BLaER1 treated with 17β-estradiol and CSF1 and Interleukin-3, amounts not matched to agents 10 nM and 100 nM (cell line): Measurements from ENCODE around the gene PGM5.
"Not testable (repeated sequence)": the region's sequence is repeated elsewhere in the genome, so short reads cannot be mapped to it uniquely, and the experiment has no call there.

ENCODE experiments used
- H3K27ac ChIP-seq, 11 experiments: shearing (Covaris generic); formaldehyde crosslinking; 2 replicates each; pipeline ENCODE4 v1.8.1; 2022
- H3K27me3 ChIP-seq, 11 experiments: shearing (Covaris generic); formaldehyde crosslinking; 2 replicates each; pipeline ENCODE4 v1.8.1; 2022
- H3K36me3 ChIP-seq, 11 experiments: shearing (Covaris generic); formaldehyde crosslinking; 2 replicates each; pipeline ENCODE4 v1.8.1; 2022
- H3K4me1 ChIP-seq, 10 experiments: shearing (Covaris generic); formaldehyde crosslinking; 2 replicates each; pipeline ENCODE4 v1.8.1; 2022
- H3K4me2 ChIP-seq, 11 experiments: shearing (Covaris generic); formaldehyde crosslinking; 2 replicates each; pipeline ENCODE4 v1.8.1; 2022
- H3K4me3 ChIP-seq, 10 experiments: shearing (Covaris generic); formaldehyde crosslinking; 2 replicates each; pipeline ENCODE4 v1.8.1; 2022
- H3K9ac ChIP-seq, 11 experiments: shearing (Covaris generic); formaldehyde crosslinking; 2 replicates each; pipeline ENCODE4 v1.8.1; 2022
- H3K9me3 ChIP-seq, 11 experiments: shearing (Covaris generic); formaldehyde crosslinking; replicated peaks in 1 of 11; 2 replicates each; pipeline ENCODE4 v1.8.1; 2022
- H4K20me1 ChIP-seq, 11 experiments: shearing (Covaris generic); formaldehyde crosslinking; 2 replicates each; pipeline ENCODE4 v1.8.1; 2022

The PGM5 gene

DNA sequence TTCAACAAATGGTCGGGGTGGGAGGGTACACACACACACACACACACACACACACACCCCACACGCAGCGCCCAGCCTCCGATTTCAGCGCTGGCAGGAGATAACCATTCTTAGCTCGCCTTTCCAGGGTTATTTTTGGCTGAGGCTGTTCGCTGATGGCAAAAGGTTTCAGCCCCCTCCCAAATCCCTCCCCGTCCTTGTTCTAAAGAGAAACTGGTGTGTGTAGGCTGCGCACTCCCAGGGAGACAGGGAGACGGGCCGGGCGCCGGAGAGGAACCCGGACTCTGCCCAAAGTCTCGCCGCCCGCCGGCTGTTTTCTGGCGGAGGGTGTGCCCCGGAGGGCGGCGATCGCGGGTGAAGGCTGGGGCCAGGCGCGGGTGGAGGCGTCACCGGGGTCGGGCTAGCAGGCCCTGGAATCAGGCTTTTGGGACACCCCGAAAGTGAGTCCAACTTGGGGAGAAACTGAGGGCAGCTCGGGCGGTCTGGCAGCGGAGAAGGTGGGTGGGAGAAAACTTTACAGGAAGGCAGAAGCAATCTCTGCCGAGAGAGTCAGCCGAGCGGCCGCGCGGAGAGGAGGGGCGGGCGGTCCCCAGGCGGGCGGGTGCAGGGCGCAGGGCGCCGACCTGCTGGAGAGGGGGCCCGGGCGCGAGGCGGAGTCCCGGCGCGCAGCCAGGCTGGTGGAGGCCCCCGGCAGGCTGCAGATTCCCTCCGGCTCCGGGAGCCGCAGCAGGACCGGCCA, at the start of gene PGM5:
PGM5 (plus strand) TSS at position 232 of the 739 bp plus-strand sequence. CDS start 517 bp downstream, outside the sequence.
- not testable (repeated sequence) for H3K9me3 ChIP-seq, H3K36me3 ChIP-seq, H3K27ac ChIP-seq, H4K20me1 ChIP-seq, H3K4me1 ChIP-seq
- peak within 1 kb of the TSS; percentile 45 to 68 (median 56) for H3K4me3 ChIP-seq
- peaks cover 20 to 43% (median 32%) of the 10 kb centered on the region in 11 experiments for H3K27me3 ChIP-seq
- H3K9ac ChIP-seq, result peak within 1 kb of the TSS in 4 of 11 experiments; percentile 18 to 48 (median 26); a peak in 5 of 22 replicates
- H3K4me2 ChIP-seq, result peak within 1 kb of the TSS; percentile 35 to 64 (median 49); a peak in 19 of 22 replicates

DNA sequence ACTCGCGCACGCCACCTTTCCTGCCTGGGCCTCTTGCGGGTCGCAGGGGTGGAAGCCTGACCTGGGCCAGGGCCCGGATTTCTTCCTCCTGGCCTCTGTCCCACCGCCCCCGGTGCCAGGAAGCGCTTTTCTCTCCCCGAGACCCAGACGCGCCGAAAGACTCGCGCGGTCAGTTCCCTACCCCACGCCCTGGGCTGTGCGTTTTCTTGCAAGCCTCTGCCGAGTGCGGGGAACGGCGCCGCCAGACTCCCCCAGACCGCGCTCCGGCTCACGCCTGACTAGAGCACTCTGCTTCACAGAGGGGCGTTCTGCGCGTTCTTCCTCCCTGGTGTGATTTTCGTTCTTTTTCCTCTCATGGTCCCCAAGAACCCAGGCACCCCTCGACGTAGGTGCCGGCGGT, 49.3 kb upstream of the PGM5 start:
- H4K20me1 ChIP-seq, H3K27ac ChIP-seq, H3K4me2 ChIP-seq, H3K4me1 ChIP-seq, H3K36me3 ChIP-seq, H3K4me3 ChIP-seq, H3K9ac ChIP-seq, H3K9me3 ChIP-seq, H3K27me3 ChIP-seq: not testable (repeated sequence)

GRCh38 chr9:68307654-68308053, 48.8 kb upstream of the PGM5 start:
- not testable (repeated sequence) for H3K27ac ChIP-seq, H3K27me3 ChIP-seq, H3K36me3 ChIP-seq, H4K20me1 ChIP-seq, H3K9me3 ChIP-seq, H3K4me2 ChIP-seq, H3K4me1 ChIP-seq, H3K9ac ChIP-seq, H3K4me3 ChIP-seq

DNA sequence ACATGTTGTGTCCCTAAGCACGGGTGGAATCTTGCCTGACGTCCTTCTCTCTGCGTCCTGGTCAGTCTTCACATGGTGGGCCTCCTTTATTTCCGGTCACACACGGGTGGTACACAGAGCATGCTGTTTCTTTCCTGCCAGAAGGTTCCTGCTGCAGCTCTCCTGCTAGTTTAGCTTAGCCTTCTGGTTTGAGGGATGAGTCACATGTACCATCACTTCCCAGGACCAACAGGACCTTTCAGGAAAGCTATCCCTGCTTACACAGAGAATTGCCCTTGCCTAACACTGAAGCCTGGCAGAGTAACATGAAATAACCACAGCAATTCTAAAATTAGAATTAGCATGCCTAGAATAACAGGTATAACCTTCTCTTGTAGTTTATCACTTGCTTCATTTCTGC, 45.2 kb upstream of the PGM5 start:
- not testable (repeated sequence) for H3K27me3 ChIP-seq, H3K9ac ChIP-seq, H3K9me3 ChIP-seq, H3K4me3 ChIP-seq, H3K27ac ChIP-seq, H3K36me3 ChIP-seq, H3K4me1 ChIP-seq, H4K20me1 ChIP-seq, H3K4me2 ChIP-seq

GRCh38 chr9:68318209-68318608, 38.2 kb upstream of the PGM5 start:
- H3K4me3 ChIP-seq, H3K4me2 ChIP-seq, H3K4me1 ChIP-seq, H4K20me1 ChIP-seq, H3K27ac ChIP-seq, H3K9me3 ChIP-seq, H3K36me3 ChIP-seq, H3K27me3 ChIP-seq, H3K9ac ChIP-seq: not testable (repeated sequence)

DNA sequence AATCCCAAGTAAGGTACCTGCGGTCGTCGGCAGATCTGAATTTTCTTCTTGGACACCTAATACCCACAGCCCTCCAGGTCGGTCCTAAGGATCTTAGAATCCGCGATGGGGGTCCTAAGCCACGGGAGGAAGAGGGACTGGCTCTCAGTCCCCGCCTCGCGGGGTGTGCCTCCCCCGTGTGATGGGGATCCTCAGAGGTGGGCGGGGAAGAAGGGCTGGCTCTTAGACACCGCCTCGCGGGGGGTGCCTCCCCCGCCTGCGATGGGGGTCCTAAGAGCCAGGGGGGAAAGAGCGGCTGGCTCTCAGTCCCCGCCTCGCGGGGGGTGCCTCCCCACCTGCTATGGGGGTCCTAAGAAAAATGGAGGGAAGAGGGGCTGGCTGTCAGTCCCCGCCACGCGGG, 32.7 kb upstream of the PGM5 start:
- H3K4me2 ChIP-seq, H3K9ac ChIP-seq: not testable (repeated sequence)

DNA sequence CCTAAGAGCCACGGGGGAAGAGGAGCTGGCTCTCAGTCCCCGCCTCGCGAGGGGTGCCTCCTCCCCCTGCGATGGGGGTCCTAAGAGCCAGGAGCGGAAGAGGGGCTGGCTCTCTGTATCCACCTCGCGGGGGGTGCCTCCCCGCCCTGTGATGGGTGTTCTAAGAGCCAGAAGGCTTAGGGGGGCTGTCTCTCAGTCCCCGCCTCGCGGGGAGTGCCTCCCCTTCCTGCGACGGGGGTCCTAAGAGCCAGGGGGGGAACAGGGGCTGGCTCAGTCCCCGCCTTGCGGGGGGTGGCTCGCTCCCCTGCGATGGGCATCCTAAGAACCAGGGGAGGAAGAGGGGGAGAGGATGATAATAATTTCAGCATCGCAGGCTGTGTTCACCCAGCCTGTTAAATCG, 31.9 kb upstream of the PGM5 start:
- H3K9ac ChIP-seq, result not testable (repeated sequence)

More for the DNA sequence above, 32.7 kb upstream of the PGM5 start:
- not testable (repeated sequence) for H3K27ac ChIP-seq, H3K4me3 ChIP-seq, H3K27me3 ChIP-seq, H3K4me1 ChIP-seq, H4K20me1 ChIP-seq, H3K36me3 ChIP-seq, H3K9me3 ChIP-seq

GRCh38 chr9:68329106-68329505, 27.3 kb upstream of the PGM5 start:
- not testable (repeated sequence) for H3K4me1 ChIP-seq, H3K27me3 ChIP-seq, H3K4me3 ChIP-seq, H3K4me2 ChIP-seq, H4K20me1 ChIP-seq, H3K9me3 ChIP-seq, H3K9ac ChIP-seq, H3K27ac ChIP-seq, H3K36me3 ChIP-seq

More for the DNA sequence above, 31.9 kb upstream of the PGM5 start:
- not testable (repeated sequence) for H3K4me2 ChIP-seq, H3K4me3 ChIP-seq, H3K4me1 ChIP-seq, H4K20me1 ChIP-seq, H3K27me3 ChIP-seq, H3K27ac ChIP-seq, H3K9me3 ChIP-seq, H3K36me3 ChIP-seq

DNA sequence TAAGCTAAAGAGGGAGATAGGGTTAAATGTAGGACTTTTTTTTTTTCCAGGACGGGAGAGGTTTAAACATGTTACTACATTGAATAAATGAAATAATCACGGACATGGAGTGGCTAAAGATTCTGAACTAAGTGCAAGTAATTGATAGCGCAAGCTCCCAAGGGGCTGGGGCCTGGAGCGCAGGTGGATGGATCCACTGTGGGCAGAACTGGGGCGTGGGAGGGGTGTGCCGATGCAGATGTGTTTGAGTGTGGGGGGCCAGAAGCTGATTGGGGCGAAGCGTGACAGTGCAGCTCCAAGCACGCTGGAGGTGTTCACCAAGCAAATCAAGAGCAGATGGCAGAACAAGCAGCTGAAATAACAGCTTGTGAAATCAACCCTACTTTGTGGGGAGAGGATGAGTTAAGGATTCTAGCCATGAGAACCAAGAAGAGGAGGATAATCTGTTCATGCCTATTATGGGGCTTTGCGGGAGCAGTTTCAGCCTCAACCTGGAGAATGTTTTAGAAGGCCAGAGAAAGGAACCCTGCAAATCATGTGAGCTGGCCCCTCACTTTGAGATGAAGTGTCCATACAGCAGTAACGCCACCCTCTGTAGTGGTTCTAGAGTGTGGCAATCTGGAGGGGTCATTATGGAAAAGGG, 25.8 kb upstream of the PGM5 start:
- not testable (repeated sequence) for H3K4me3 ChIP-seq, H3K4me1 ChIP-seq, H4K20me1 ChIP-seq, H3K4me2 ChIP-seq, H3K9ac ChIP-seq, H3K36me3 ChIP-seq, H3K27ac ChIP-seq, H3K27me3 ChIP-seq, H3K9me3 ChIP-seq

DNA sequence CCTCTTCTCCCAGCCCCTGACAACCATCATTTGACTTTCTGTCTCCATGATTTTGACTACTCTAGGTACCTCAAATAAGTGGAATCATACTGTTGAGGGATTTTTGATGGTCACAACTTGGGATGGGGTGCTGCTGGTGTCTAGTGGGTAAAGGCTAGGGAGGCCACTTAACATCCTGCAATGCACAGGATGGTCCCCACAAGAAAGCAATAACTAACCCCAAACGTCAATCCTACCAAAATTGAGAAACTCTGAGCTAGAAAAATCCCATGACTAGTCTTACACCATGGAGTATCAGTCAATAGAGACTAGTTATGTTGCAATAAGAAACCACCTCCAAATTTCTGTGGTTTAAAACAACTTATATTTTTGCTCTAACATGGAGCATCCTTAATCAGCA, 24.3 kb upstream of the PGM5 start:
- H3K36me3 ChIP-seq, H4K20me1 ChIP-seq, H3K4me3 ChIP-seq, H3K4me2 ChIP-seq, H3K27ac ChIP-seq, H3K4me1 ChIP-seq, H3K9ac ChIP-seq, H3K9me3 ChIP-seq, H3K27me3 ChIP-seq: not testable (repeated sequence)

DNA sequence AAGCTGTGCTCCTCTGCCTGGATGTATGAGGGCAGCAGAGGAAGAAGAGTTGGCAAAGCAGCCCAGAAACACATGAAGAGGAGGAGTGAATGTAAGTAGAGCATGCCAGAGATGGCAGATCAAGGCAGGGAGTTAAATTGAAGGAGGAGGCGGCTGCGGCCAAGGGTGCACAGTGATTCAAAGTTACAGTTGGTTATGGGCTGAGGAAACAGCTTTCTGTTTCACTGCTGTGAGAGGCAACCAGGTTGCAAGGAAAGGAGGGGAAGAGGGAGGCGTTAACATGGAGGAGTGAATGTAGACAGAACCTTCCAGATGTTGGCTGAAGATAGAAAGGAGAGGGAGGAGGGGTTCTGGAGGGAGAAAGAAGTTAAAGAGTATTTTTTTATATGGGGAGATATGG, 20.5 kb upstream of the PGM5 start:
- H3K9ac ChIP-seq, H3K4me1 ChIP-seq, H3K4me2 ChIP-seq, H3K9me3 ChIP-seq, H3K4me3 ChIP-seq, H3K27ac ChIP-seq, H4K20me1 ChIP-seq, H3K27me3 ChIP-seq, H3K36me3 ChIP-seq: not testable (repeated sequence)

DNA sequence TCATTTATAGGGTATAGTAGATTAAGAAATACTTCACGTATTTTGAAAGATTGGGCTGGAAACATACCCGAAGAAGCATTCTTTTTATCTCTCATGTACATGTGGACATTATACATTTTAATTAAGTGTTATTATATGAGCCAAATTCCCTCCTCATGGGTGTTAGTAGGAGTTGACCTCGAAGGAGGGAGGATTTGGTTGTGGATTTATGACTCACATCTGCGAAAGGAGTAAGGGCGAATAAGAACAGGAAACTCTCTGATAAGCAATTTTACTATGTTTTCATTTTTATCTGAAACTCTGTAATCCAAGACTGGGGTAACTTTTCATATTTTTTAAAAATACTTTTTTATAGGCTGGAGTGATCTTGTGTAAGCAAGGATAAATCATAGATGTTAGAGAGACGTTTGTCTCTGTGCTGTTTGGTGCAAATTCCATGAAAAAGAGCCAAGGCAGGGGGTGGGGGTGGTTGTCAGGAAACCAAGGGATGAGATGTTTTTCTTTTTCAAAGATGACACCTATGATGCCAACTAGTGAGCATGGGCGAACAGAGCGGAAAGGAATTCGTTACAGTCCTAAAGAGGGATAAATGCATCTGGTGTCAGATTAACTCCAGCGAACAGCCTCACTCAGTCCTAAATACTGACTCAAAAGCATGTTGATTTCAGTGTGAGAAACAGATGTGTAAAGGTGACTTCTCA, 19.6 kb upstream of the PGM5 start:
- not testable (repeated sequence) for H3K36me3 ChIP-seq, H3K9ac ChIP-seq, H3K27ac ChIP-seq, H3K4me3 ChIP-seq, H3K4me2 ChIP-seq, H3K27me3 ChIP-seq, H3K9me3 ChIP-seq, H4K20me1 ChIP-seq, H3K4me1 ChIP-seq

GRCh38 chr9:68338000-68338399, 18.4 kb upstream of the PGM5 start:
- not testable (repeated sequence) for H3K27ac ChIP-seq, H3K9ac ChIP-seq, H4K20me1 ChIP-seq, H3K36me3 ChIP-seq, H3K27me3 ChIP-seq, H3K4me2 ChIP-seq, H3K4me1 ChIP-seq, H3K9me3 ChIP-seq, H3K4me3 ChIP-seq

GRCh38 chr9:68342265-68343025, 14.0 kb upstream of the PGM5 start:
- H3K36me3 ChIP-seq, H3K27ac ChIP-seq, H3K4me3 ChIP-seq, H3K9ac ChIP-seq, H3K4me1 ChIP-seq, H3K4me2 ChIP-seq, H4K20me1 ChIP-seq, H3K9me3 ChIP-seq, H3K27me3 ChIP-seq: not testable (repeated sequence)
